DOHH2 (cell line): ENCODE results near the gene COX7A2L.

Source experiments
- CTCF ChIP-seq: fragments of 200-600 bp; sonication (generic); IDR thresholded peaks from one replicate; pipeline ENCODE4 v1.5.1; 2014; ENCODE audit warnings: antibody characterized with exemption, mild to moderate bottlenecking, low read depth, low read length; ENCODE audit not compliant: poor library complexity, severe bottlenecking
- EZH2phosphoT487 ChIP-seq: fragments of 200-600 bp; sonication (generic); IDR thresholded peaks from 2 replicates; pipeline ENCODE4 v1.6.1; 2017; ENCODE audit warnings: borderline replicate concordance, mild to moderate bottlenecking, antibody characterized with exemption, low read length, moderate library complexity, mixed read lengths

DNA sequence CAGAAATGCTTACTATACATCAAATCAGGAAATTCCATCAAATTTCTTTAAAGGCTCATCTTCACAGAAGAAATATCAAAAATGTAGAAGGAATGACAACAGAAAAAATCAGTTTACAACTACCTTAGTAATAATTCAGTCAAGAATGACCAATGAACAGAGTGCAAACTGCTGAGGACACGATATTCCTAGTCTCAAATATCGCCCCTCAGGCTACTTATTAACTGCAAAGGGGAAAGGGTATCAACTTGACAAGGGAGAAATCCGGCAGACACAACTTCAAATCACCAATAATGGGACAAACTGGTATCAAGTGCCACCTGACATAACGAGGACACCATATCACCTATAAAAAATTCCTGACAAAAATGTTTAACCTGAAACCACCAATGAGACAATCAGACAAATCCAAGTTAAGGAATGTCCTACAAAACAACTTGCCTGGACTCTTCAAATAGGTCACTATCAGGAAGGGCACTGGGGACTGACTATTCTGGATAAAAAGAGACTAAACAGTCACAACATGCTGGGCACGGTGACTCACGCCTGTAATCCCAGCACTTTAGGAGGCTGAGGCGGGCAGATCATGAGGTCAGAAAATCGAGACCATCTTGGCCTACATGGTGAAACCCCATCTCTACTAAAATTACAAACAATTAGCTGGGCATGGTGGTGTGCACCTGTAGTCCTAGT is 12.8 kb downstream of the COX7A2L start:
- TF ChIP-seq CTCF (no peak), EZH2phosphoT487 (no peak)
